Activated CD4-positive, alpha-beta T cell treated with anti-CD3 and anti-CD28 coated beads for 4 hours (primary cell): Measurements from ENCODE around the gene N4BP2L2.
"Not testable (repeated sequence)": the region's sequence is repeated elsewhere in the genome, so short reads cannot be mapped to it uniquely, and the experiment has no call there.

Experiments used
- DNase-seq, 2 donors: peaks; one replicate each; pipeline ENCODE4 v3.0.0-alpha.2; 2020

The N4BP2L2 gene

GRCh38 chr13:32538621-32539246, at the start of gene N4BP2L2:
Gene N4BP2L2 (minus strand): TSS chr13:32538795. CDS start chr13:32537027, 1,768 bp downstream.
- DNase-seq: peak; percentile 86 to 89

- DNase-seq: no peak
Observed at GRCh38 chr13:32587811-32588170, 49.2 kb upstream of the N4BP2L2 start.

- DNase-seq: peak; percentile 49 to 60
Observed at GRCh38 chr13:32587011-32587810, 48.6 kb upstream of the N4BP2L2 start.

GRCh38 chr13:32586080-32586900, 47.7 kb upstream of the N4BP2L2 start, which contains the start of gene PDS5B:
Gene PDS5B (plus strand): TSS chr13:32586452. CDS start chr13:32648773, 62,321 bp downstream.
- peak; percentile 92 to 93 for DNase-seq

GRCh38 chr13:32585550-32586079, 47.0 kb upstream of the N4BP2L2 start:
- DNase-seq: peak; percentile 2 to 4

- no peak for DNase-seq
Observed at GRCh38 chr13:32582991-32583390, 44.4 kb upstream of the N4BP2L2 start.

GRCh38 chr13:32582281-32582680, 43.7 kb upstream of the N4BP2L2 start:
- no peak for DNase-seq

- no peak for DNase-seq
Observed at GRCh38 chr13:32581177-32581786, 42.7 kb upstream of the N4BP2L2 start.

GRCh38 chr13:32577032-32577431, 38.4 kb upstream of the N4BP2L2 start:
- no peak for DNase-seq

- not testable (repeated sequence) for DNase-seq
Observed at GRCh38 chr13:32575687-32576086, 37.1 kb upstream of the N4BP2L2 start.

- not testable (repeated sequence) for DNase-seq
Observed at GRCh38 chr13:32560842-32561241, 22.2 kb upstream of the N4BP2L2 start.

GRCh38 chr13:32555613-32556012, 17.0 kb upstream of the N4BP2L2 start:
- DNase-seq: no peak

- no peak for DNase-seq
Observed at GRCh38 chr13:32553720-32554119, 15.1 kb upstream of the N4BP2L2 start.

- no peak for DNase-seq
Observed at GRCh38 chr13:32549788-32550187, 11.2 kb upstream of the N4BP2L2 start.

GRCh38 chr13:32548837-32549236, 10.2 kb upstream of the N4BP2L2 start:
- DNase-seq: no peak

- DNase-seq: no peak
Observed at GRCh38 chr13:32545083-32545482, 6.5 kb upstream of the N4BP2L2 start.

- DNase-seq: no peak
Observed at GRCh38 chr13:32542221-32542620, 3.6 kb upstream of the N4BP2L2 start.

GRCh38 chr13:32538143-32538620, 413 bp downstream of the N4BP2L2 start:
- no peak for DNase-seq

- DNase-seq: peak; percentile 31 to 33
Observed at GRCh38 chr13:32537580-32538142, 934 bp downstream of the N4BP2L2 start.

GRCh38 chr13:32535748-32536147, 2.8 kb downstream of the N4BP2L2 start:
- no peak for DNase-seq

GRCh38 chr13:32535115-32535514, 3.5 kb downstream of the N4BP2L2 start:
- no peak for DNase-seq

GRCh38 chr13:32530841-32531253, 7.7 kb downstream of the N4BP2L2 start:
- no peak for DNase-seq
